ENCODE measurements around the gene EHBP1L1. TPM values are rescaled to one million over a fixed set of nuclear protein-coding genes. Genes with fewer than 3 reads are reported as not detected.

The EHBP1L1 gene
- total and polyA plus RNA-seq, 2 of the 13 experiments (the other 11 are each of a cell fraction or from before 2014, with no cell fraction given), result 8.3 to 10.6 TPM

GRCh38 chr11:65558930-65559509 lies 16.8 kb upstream of the EHBP1L1 start (continued):
- TF ChIP-seq RERE (CRISPR knock-in tag; IDR thresholded peaks at IDR 0.05; ENCODE audit: low read depth) (no peak), THYN1 (CRISPR knock-in tag; IDR thresholded peaks at IDR 0.05; ENCODE audit: borderline replicate concordance, low read depth) (no peak), BRD4 (CRISPR knock-in tag; IDR thresholded peaks at IDR 0.05) (no peak), ETS1 (CRISPR knock-in tag; IDR thresholded peaks at IDR 0.05) (no peak), KDM5B (CRISPR knock-in tag; IDR thresholded peaks at IDR 0.05; ENCODE audit: borderline replicate concordance) (peak; percentile 72; the same call in 1 of the 2 replicates), ZNF678 (CRISPR knock-in tag; IDR thresholded peaks at IDR 0.05) (0 out of 2 replicates have a peak, but pooled peaks have one; percentile 45), ZC3H4 (CRISPR knock-in tag; IDR thresholded peaks at IDR 0.05; ENCODE audit: borderline replicate concordance) (no peak), FOSL2 (CRISPR knock-in tag; IDR thresholded peaks at IDR 0.05) (no peak), HMG20A (CRISPR knock-in tag; IDR thresholded peaks at IDR 0.05; ENCODE audit: borderline replicate concordance) (no peak), NAIF1 (CRISPR knock-in tag; IDR thresholded peaks at IDR 0.05; ENCODE audit: borderline replicate concordance) (no peak), SIX4 (CRISPR knock-in tag; IDR thresholded peaks at IDR 0.05) (no peak), CC2D1A (CRISPR knock-in tag; IDR thresholded peaks at IDR 0.05) (no peak), SMARCC2 (IDR thresholded peaks at IDR 0.05) (no peak), ZNF441 (CRISPR knock-in tag; IDR thresholded peaks at IDR 0.05; ENCODE audit: borderline replicate concordance) (no peak)
- TF ChIP-seq, protein P1, sequence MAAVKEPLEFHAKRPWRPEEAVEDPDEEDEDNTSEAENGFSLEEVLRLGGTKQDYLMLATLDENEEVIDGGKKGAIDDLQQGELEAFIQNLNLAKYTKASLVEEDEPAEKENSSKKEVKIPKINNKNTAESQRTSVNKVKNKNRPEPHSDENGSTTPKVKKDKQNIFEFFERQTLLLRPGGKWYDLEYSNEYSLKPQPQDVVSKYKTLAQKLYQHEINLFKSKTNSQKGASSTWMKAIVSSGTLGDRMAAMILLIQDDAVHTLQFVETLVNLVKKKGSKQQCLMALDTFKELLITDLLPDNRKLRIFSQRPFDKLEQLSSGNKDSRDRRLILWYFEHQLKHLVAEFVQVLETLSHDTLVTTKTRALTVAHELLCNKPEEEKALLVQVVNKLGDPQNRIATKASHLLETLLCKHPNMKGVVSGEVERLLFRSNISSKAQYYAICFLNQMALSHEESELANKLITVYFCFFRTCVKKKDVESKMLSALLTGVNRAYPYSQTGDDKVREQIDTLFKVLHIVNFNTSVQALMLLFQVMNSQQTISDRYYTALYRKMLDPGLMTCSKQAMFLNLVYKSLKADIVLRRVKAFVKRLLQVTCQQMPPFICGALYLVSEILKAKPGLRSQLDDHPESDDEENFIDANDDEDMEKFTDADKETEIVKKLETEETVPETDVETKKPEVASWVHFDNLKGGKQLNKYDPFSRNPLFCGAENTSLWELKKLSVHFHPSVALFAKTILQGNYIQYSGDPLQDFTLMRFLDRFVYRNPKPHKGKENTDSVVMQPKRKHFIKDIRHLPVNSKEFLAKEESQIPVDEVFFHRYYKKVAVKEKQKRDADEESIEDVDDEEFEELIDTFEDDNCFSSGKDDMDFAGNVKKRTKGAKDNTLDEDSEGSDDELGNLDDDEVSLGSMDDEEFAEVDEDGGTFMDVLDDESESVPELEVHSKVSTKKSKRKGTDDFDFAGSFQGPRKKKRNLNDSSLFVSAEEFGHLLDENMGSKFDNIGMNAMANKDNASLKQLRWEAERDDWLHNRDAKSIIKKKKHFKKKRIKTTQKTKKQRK (IDR thresholded peaks at IDR 0.05; ENCODE audit: low read length), result no peak
- TF ChIP-seq, protein P2, sequence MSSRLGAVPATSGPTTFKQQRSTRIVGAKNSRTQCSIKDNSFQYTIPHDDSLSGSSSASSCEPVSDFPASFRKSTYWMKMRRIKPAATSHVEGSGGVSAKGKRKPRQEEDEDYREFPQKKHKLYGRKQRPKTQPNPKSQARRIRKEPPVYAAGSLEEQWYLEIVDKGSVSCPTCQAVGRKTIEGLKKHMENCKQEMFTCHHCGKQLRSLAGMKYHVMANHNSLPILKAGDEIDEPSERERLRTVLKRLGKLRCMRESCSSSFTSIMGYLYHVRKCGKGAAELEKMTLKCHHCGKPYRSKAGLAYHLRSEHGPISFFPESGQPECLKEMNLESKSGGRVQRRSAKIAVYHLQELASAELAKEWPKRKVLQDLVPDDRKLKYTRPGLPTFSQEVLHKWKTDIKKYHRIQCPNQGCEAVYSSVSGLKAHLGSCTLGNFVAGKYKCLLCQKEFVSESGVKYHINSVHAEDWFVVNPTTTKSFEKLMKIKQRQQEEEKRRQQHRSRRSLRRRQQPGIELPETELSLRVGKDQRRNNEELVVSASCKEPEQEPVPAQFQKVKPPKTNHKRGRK (CRISPR knock-in tag; IDR thresholded peaks at IDR 0.05), result no peak
- TF ChIP-seq, protein P3, sequence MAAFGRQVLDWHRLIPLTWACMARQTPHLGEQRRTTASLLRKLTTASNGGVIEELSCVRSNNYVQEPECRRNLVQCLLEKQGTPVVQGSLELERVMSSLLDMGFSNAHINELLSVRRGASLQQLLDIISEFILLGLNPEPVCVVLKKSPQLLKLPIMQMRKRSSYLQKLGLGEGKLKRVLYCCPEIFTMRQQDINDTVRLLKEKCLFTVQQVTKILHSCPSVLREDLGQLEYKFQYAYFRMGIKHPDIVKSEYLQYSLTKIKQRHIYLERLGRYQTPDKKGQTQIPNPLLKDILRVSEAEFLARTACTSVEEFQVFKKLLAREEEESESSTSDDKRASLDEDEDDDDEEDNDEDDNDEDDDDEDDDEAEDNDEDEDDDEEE (CRISPR knock-in tag; IDR thresholded peaks at IDR 0.05), result no peak

All from HepG2 (cell line).